Measurements from ENCODE around the gene TBC1D22A. TPM values are rescaled to one million over a fixed set of nuclear protein-coding genes. Genes with fewer than 3 reads are reported as not detected.

The TBC1D22A gene
- total RNA-seq, 1 experiment from 2014 or later = 27.6 TPM

DNA sequence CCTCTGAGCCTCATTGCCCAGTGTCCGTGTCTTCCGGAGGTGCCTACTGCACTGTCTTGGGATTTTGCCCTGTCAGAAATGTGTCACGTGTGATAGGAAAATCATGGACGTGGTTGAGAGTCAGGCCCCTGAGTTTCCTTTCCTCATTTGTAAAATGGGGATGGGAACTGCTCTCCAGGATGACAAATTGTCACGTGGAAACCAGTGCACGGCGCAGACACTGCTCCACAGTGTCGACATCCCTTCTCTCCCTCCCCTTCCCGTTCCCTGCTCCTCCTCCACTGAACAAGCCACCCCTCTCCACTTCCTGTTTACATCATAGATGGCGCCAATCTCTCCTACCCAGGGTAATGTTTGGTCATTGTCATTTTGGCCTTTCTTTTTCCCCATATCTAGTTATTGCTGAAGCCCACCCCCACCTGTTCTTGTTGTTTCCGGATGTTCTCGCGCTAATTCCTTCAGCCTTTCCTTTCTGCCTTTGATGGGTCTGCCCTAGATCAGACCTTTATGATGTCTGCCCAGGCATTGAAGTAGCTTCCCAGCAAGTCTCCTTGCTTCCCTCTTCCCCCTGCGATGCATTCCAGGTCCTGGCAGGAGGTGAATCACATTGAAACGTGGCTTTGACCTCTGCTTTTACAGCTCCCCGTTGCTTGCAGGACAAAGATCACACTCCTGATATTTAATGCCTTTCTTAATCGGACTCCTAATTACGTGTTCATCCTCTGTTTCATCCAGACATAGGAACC lies 91.8 kb downstream of the TBC1D22A start:
- Mint-ChIP-seq H3K27ac (ENCODE audit: unreplicated experiment) (no peak overlapping the region), H3K4me1 (ENCODE audit: low read depth, unreplicated experiment) (no peaks in the 10 kb centered on the region), H3K36me3 (ENCODE audit: insufficient read depth, unreplicated experiment) (peaks cover 13% of the 10 kb centered on the region), H3K27me3 (ENCODE audit: unreplicated experiment) (no peaks in the 10 kb centered on the region), H3K4me3 (ENCODE audit: low read depth, unreplicated experiment) (no peak overlapping the region), H3K9me3 (ENCODE audit: low read depth, unreplicated experiment) (peaks cover 2% of the 10 kb centered on the region)
- CTCF ChIA-PET = interaction anchor here (0.6 kb wide), 1 partner anchor 159 kb away, joined by 5 read pairs; no protein-coding TSS in a partner anchor
- TF ChIP-seq, protein P1, sequence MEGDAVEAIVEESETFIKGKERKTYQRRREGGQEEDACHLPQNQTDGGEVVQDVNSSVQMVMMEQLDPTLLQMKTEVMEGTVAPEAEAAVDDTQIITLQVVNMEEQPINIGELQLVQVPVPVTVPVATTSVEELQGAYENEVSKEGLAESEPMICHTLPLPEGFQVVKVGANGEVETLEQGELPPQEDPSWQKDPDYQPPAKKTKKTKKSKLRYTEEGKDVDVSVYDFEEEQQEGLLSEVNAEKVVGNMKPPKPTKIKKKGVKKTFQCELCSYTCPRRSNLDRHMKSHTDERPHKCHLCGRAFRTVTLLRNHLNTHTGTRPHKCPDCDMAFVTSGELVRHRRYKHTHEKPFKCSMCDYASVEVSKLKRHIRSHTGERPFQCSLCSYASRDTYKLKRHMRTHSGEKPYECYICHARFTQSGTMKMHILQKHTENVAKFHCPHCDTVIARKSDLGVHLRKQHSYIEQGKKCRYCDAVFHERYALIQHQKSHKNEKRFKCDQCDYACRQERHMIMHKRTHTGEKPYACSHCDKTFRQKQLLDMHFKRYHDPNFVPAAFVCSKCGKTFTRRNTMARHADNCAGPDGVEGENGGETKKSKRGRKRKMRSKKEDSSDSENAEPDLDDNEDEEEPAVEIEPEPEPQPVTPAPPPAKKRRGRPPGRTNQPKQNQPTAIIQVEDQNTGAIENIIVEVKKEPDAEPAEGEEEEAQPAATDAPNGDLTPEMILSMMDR (IDR thresholded peaks at IDR 0.05; ENCODE audit: unreplicated experiment) = no peak
- no TSS peak for BruUV-seq (replicated peaks)
- DNase-seq = no peak
- intact Hi-C loops (cut with micrococcal nuclease; ENCODE audit: unreplicated experiment) = no loop called here

DNA sequence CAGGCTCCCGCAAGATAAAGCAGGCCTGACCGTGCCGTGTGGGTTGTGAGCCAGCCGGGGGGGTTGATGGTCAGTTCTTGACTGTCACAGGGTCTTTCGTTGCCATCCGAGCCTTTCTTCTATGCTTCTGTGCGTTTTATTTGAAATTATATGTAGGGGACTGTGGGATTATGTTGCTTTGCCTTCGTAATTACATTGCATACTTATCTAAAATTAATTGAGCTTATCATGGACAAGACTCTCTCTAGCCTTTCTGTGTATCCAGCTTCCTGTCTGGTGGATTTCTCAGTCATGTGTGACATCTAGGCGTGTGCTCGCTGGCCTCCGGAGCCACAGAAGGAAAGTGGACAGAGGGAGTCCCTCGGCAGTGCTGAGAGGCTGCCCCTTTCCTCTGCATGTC lies 93.2 kb downstream of the TBC1D22A start:
- no peaks in the 10 kb centered on the region for H3K27me3 Mint-ChIP-seq (ENCODE audit: unreplicated experiment)
- no TSS peak for BruUV-seq (replicated peaks)
- no peak overlapping the region for H3K4me3 Mint-ChIP-seq (ENCODE audit: low read depth, unreplicated experiment)
- CTCF ChIA-PET = no interaction called here
- intact Hi-C loops (cut with micrococcal nuclease; ENCODE audit: unreplicated experiment) = no loop called here
- peaks cover 2% of the 10 kb centered on the region for H3K9me3 Mint-ChIP-seq (ENCODE audit: low read depth, unreplicated experiment)
- no peaks in the 10 kb centered on the region for H3K4me1 Mint-ChIP-seq (ENCODE audit: low read depth, unreplicated experiment)
- H3K36me3 Mint-ChIP-seq (ENCODE audit: insufficient read depth, unreplicated experiment) = peaks cover 9% of the 10 kb centered on the region
- TF ChIP-seq, protein P1 (IDR thresholded peaks at IDR 0.05; ENCODE audit: unreplicated experiment) = no peak
- H3K27ac Mint-ChIP-seq (ENCODE audit: unreplicated experiment) = no peak overlapping the region
- DNase-seq = no peak

DNA sequence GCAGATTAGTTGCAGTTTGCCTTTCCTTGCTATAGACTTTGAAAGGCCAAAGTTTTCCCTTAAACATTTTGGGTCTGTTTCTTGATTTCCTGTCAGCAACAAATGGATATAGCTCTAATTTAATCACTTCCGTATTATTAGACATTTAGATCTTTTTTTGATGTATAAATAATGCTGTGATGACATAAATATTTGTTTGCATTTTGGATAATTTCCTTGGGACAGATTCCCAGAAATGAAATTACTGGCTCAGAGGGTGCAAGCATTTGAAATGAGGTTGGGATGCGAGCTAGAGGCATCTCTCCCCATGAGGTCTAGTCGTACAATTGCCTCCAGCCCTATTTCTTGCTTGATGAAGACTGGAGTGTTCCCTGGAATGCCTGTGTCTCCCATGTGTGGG lies 94.2 kb downstream of the TBC1D22A start:
- Mint-ChIP-seq H3K27ac (ENCODE audit: unreplicated experiment) (no peak overlapping the region), H3K36me3 (ENCODE audit: insufficient read depth, unreplicated experiment) (peaks cover 5% of the 10 kb centered on the region)
- CTCF ChIA-PET = no interaction called here

DNA sequence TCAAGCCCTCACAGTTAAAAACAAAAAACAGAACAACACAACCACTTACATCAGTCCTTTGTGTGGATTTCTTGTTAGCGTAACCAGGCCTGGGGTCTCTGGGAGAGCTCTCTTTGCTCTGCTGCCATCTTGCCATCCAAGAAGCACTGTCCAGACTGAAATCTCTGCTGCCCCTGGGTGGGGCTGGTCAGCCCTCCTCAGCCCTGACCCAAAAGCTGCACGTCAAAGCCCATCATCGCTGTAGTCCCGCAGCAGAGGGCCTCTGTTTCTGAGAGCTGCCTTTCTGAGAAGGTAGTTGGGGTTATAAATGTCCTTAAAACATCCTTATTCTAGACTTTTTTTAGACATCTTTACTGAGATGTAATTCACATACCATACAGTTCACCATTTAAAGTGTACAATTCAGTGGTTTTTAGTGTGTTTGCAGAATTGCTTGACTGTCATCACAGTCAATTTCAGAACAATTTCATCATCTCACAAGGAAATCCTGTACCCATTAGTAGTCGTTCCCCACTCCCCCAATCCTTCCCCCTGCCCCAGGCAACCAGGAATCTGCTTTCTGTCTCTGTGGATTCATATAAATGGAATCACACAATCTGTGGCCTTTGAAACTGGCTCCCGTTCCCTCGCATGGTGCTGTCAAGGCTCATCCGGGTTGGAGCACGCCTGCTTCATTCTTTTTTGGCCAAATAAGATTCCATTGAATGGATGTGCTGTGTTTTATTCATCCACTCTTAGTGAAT lies 94.9 kb downstream of the TBC1D22A start:
- peaks cover 3% of the 10 kb centered on the region for H3K4me1 Mint-ChIP-seq (ENCODE audit: low read depth, unreplicated experiment)
- CTCF ChIA-PET = no interaction called here
- H3K27me3 Mint-ChIP-seq (ENCODE audit: unreplicated experiment) = no peaks in the 10 kb centered on the region
- intact Hi-C loops (cut with micrococcal nuclease; ENCODE audit: unreplicated experiment) = no loop called here
- H3K9me3 Mint-ChIP-seq (ENCODE audit: low read depth, unreplicated experiment) = peaks cover 2% of the 10 kb centered on the region
- BruUV-seq (replicated peaks) = no TSS peak
- H3K36me3 Mint-ChIP-seq (ENCODE audit: insufficient read depth, unreplicated experiment) = peaks cover 5% of the 10 kb centered on the region
- DNase-seq = no peak
- H3K27ac Mint-ChIP-seq (ENCODE audit: unreplicated experiment) = no peak overlapping the region
- TF ChIP-seq, protein P1 (IDR thresholded peaks at IDR 0.05; ENCODE audit: unreplicated experiment) = no peak
- no peak overlapping the region for H3K4me3 Mint-ChIP-seq (ENCODE audit: low read depth, unreplicated experiment)

More for the DNA sequence above, 94.2 kb downstream of the TBC1D22A start:
- Mint-ChIP-seq H3K4me3 (ENCODE audit: low read depth, unreplicated experiment) (no peak overlapping the region), H3K4me1 (ENCODE audit: low read depth, unreplicated experiment) (no peaks in the 10 kb centered on the region), H3K9me3 (ENCODE audit: low read depth, unreplicated experiment) (peaks cover 2% of the 10 kb centered on the region), H3K27me3 (ENCODE audit: unreplicated experiment) (no peaks in the 10 kb centered on the region)
- no peak for DNase-seq
- intact Hi-C loops (cut with micrococcal nuclease; ENCODE audit: unreplicated experiment) = no loop called here
- no TSS peak for BruUV-seq (replicated peaks)
- TF ChIP-seq, protein P1 (IDR thresholded peaks at IDR 0.05; ENCODE audit: unreplicated experiment) = no peak
